ENCODE results near the gene LAMB1.
"Not testable (repeated sequence)": the region's sequence is repeated elsewhere in the genome, so short reads cannot be mapped to it uniquely, and the experiment has no call there.

Gene LAMB1

DNA sequence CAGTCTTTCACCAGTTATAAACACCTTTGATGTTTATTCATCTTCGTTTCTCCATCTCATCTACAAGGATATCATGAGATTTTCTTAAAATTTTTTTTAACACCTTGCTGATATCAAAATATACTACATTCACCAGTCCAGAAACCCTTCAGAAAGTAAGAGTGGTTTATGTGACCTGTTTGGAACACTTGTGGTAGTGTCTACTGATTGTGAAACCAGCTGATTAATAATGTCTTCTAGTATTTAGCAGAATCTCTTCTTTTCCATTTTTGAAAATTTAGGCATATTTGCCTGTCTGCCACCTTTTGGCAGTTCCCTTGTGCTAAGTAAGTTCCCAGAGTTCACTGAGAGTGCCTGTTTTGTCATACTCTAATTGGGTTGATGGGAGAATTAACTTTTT is 93.5 kb downstream of the LAMB1 start:
- no peak for DNase-seq

GRCh38 chr7:107907790-107908189 is 95.2 kb downstream of the LAMB1 start:
- DNase-seq, result peak; percentile 11

GRCh38 chr7:107902381-107902780 is 100.6 kb downstream of the LAMB1 start:
- DNase-seq, result no peak

DNA sequence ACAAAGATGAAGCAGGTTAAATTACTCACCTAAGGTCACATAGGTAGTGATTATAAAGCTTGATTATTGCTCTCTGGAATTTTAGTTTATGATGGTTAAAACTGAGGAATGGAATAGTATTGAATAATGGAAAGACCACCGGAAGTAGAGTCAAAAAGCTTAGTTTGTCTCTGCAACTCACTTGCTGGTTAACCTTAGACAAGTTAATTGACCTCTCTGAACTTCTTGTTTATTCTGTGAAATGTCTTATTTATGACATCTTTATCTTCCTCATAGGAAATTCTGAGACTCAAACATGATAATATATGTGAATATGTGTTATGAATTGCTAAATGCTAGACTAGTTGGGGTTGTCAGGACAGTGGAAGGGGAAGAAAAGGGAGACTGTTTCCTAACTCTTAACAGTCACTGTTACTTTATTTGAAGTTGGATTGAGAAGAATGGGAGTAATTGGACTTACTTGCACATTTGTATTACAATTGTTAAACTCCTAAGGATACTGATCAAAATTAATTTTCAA is 102.4 kb downstream of the LAMB1 start:
- no peak for DNase-seq

DNA sequence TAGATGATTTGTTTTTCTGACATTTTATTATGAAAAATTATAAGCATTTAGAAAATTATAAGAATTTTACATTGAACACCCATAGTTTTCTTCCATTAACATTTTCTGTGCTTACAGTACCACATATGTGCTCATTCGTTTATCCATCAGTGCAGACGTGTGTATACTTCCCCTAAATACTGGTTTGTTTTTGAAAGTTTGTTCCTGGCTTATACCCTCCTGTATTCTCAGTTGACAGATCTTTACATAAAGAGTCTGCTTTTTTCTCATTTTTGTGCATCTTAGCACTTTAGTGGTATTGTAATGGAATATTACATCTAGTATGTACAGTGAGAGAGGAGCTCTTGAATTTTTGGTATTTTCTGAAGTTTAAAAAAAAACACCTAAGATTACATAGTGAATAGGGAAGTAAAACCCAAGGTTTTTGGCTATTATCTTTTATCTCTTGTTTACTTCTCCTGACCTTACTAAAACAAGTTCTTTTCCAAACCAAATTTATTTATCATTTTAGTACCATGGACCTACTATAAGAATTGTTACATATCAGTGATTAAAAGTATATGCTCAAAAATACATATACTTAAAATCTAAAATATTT is 103.9 kb downstream of the LAMB1 start:
- DNase-seq, result no peak

DNA sequence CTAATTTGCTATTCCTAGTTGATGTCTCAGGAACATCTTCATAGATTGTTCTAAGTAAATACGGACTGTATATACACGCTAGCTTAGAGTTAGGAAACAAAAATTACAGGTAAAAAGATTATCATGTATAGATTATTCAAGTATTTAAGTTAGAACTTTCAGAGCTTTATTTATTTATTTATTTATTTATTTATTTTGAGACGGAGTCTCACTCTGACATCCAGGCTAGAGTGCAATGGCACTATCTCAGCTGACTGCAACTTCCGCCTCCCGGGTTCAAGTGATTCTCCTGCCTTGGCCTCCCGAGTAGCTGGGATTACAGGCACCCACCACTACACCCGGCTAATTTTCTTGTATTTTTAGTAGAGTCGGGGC is 110.6 kb downstream of the LAMB1 start:
- not testable (repeated sequence) for DNase-seq

- peak; percentile 67 for DNase-seq
Observed at GRCh38 chr7:107891636-107892366, 111.2 kb downstream of the LAMB1 start.

DNA sequence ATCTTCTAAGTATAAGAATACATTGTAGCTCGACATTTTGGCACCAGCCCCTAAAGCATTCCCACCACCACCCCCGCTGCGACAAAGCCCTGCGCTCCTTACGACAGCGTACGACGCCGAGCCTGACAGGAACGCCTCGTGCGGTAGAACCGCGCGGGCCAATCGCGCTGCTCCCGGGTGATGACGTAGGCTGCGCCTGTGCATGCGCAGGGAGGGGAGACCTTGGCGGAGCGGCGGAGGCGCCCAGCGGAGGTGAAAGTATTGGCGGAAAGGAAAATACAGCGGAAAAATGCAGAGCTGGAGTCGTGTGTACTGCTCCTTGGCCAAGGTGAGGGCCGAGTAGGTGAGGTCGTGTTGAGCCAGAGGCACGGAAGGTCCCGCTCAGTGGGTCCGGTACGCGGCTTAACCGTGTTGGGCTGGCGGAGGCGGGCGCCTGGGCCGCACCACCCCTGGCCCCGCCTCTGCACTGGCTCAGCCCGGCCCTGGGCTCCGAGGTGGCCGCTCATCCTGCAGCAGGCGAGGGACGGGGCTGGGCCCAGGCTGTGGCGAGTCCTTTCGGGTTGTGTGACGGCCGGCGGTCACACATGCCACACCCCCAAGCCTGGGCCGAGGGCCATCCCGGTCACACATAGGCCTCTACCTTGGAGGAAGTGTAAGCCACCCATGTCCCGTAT is 111.9 kb downstream of the LAMB1 start, which contains the start of gene DLD:
DLD (plus strand) TSS at position 222 of the 674 bp plus-strand sequence; CDS start at position 290, 68 bp downstream.
- peak; percentile 97 for DNase-seq

GRCh38 chr7:107890493-107890961 is 112.4 kb downstream of the LAMB1 start:
- peak; percentile 40 for DNase-seq

- peak; percentile 30 for DNase-seq
Observed at GRCh38 chr7:107889992-107890391, 113.0 kb downstream of the LAMB1 start.

- DNase-seq, result not testable (repeated sequence)
Observed at GRCh38 chr7:107887827-107888226, 115.1 kb downstream of the LAMB1 start.

DNA sequence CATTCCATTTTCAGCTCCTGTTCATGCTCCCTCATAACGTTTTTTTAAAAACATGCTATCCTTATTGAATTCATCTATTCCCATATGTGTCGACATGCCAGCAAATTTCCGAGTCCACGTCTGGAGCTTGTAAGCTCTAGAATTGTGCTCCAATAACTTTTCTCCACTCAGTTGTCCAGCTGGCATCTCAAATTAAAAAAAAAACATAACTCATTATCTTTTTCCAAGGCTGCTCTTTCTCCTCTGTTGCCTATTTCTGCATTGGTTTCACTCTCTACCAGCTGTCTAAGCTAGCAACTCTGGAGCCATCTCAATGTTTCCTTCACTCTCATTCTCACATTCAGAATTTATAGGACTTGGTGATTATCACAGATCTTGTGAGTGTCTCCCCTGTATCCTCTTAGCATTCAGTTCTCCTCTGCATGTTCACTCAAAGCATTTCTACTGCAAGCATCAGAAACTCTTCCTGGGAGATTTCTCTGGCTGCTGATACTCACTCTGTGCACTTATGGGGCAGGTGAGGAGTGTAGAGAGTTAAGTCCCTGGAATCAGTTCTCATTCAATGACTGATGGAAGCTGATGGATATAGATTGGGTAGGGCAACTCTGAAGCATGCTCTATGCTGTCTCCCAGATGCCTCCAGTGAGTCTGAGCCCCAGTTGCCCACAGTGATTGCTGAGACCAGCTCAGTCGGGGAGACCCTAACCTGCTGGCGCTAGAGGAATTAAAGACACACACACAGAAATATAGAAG is 118.7 kb downstream of the LAMB1 start:
- no peak for DNase-seq

- no peak for DNase-seq
Observed at GRCh38 chr7:107882766-107883165, 120.2 kb downstream of the LAMB1 start.

GRCh38 chr7:107879400-107880035 is 123.4 kb downstream of the LAMB1 start:
- DNase-seq, result peak; percentile 89

DNA sequence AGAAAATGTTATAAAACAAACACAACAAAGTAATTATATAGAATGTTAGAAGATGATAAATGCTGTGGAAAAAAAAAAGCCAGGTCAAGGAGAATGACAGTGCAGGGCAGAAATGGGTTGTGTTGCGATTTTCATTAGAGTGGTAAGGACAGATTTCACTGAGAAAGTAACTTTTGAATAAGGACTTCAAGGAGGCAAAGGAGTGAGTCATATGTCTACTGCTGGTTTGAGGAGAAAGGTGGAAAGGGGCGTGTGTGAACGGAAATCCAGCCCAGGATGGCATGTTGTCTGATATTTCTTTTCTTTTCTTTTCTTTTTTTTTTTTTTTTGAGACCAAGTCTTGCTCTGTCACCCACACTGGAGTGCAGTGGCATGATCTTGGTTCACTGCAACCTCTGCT is 124.3 kb downstream of the LAMB1 start:
- DNase-seq, result no peak

- DNase-seq, result no peak
Observed at GRCh38 chr7:107877731-107878382, 125.1 kb downstream of the LAMB1 start.

- DNase-seq, result no peak
Observed at GRCh38 chr7:107876916-107877315, 126.0 kb downstream of the LAMB1 start.

DNA sequence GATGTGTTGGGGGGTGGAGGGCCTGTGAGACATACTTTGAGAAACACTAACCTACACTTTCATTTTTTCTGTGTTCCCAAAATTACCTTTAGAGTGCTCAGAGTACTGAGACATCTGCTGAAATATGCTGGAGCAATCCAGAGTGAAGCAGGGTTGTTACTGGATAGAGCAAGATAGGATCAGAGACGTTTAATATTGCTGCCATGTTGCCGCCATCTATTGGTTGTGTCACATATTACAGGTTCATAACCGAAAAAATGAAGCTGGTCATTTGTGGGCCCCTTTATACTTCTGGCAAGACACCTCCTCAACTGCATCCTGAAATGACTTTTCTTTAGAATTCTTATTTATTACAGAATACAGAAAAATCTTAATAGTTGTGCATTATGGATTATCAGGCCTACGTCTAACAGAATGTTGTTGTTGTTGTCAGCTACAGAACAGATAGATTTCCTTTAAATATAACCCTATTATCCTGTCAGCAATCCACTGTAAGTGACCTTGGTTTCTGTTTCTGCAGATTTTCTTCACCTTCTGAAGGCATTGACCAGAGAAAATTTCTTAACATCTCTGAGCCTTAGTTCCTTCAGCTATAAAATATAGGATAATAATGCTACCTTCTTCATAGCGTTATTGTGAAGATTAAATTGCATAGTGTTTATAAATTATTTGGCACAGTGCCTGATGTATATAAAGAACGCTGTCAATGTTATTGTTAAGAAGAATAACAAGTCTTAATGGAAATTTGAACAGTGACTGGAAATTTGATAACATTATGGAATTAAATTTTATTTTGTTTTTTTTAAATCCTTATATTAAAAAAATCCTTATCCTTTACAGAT is 128.1 kb downstream of the LAMB1 start:
- DNase-seq, result peak; percentile 93

GRCh38 chr7:107874111-107874510 is 128.8 kb downstream of the LAMB1 start:
- DNase-seq, result no peak
